Measurements from ENCODE around the gene KRTDAP. TPM values are rescaled to one million over a fixed set of nuclear protein-coding genes. Genes with fewer than 3 reads are reported as not detected.

KRTDAP gene
- total RNA-seq, 1 donor from 2014 or later = 56.1 TPM

DNA sequence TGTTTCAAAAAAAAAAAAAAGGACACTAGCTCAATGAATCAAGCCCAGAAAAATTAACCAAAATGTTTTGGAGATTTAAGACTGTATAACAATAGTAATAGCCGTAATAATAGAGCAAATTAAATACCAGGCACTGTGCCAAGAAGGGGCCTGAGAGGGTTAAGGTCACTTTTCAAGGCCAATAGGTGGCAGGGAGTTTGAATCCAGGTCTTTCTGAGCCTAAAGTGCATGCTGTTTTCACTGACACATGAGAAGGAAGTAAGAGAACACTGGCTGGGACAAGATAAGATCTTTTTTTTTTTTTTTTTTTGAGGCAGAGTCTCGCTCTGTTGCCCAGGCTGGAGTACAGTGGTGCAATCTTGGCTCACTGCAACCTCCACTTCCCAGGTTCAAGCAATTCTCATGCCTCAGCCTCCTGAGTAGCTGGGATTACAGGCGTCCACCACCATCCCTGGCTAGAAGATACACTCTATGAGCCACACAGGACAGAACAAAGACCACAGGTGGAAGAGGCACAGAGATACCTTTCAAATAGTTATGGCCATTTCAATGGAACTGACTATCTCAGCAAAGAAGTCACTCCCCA is 34.6 kb downstream of the KRTDAP start:
- no peak for DNase-seq (ENCODE audit: low spot score)

DNA sequence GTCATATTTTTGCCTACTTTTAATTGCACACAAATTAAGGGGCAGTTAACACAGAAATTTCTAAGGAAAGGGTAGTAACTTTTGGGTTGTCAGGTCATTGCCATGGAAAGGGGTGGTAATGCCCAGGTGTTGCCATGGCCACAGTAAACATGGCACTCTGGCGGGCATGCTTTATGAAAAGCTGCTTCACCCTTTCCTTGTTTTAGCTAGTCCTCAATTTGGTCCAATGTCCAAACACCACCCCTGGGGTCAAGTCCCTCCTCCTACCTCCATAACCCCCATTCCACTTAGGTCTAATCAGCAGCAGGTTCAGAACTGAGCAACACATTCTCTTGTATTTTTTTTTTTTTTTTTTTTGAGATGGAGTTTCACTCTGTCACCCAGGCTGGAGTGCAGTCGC is 35.6 kb downstream of the KRTDAP start:
- DNase-seq (ENCODE audit: low spot score) = no peak

DNA sequence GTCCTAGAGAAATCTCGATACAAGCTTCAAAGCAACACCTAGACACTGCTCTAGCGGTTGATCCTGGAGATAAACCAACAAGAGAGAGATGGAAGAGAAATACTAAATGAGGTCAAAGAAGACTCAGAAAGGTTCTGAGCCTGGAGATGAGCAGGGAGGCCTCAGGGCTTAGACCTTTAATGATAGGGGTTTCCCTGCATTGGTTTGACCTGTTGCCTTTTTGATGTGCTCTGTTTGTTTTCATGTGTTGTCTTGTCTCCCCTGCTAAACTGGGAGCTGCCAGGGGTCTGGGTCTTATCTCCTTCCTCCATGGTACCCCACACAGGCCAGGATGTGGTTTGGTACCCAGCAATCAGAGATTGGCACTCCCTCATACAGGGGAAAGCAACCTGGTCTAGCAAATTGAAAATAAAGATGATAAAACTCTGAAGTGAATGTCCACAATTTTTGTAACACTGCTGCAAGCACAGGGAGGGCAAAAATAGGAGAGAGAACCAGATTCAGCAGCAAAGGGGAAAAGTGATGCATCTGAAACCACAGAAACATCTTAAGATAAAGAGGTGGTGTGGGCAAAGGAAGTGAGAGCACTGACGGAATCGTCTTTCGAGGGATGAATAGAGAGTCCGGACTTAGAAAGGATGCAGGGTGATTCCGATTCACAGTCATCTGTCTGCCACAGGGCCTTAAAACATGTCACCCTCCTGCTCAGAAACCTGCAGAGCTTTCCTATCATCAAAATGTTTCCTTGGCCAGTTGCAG is 38.7 kb downstream of the KRTDAP start:
- no peak for DNase-seq (ENCODE audit: low spot score)

DNA sequence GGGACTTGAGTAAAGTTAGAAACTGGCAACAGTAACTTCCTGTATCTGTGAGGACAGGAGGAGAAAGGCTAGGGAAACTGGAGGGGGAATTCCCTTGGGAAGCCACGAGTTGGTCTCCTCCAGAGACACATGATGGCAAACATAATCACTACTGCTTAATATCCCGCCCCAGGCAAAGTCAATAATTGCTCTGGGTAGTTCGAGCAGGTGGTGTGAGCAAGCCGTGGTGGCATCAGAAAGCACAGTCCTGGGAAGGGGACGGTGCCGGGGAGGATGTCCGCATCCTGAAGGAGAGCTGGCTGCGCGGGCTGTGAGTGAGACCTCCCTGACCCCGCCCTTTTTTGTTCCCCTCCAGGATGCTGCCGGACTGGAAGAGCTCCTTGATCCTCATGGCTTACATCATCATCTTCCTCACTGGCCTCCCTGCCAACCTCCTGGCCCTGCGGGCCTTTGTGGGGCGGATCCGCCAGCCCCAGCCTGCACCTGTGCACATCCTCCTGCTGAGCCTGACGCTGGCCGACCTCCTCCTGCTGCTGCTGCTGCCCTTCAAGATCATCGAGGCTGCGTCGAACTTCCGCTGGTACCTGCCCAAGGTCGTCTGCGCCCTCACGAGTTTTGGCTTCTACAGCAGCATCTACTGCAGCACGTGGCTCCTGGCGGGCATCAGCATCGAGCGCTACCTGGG is 40.8 kb downstream of the KRTDAP start:
- DNase-seq (ENCODE audit: low spot score) = no peak

DNA sequence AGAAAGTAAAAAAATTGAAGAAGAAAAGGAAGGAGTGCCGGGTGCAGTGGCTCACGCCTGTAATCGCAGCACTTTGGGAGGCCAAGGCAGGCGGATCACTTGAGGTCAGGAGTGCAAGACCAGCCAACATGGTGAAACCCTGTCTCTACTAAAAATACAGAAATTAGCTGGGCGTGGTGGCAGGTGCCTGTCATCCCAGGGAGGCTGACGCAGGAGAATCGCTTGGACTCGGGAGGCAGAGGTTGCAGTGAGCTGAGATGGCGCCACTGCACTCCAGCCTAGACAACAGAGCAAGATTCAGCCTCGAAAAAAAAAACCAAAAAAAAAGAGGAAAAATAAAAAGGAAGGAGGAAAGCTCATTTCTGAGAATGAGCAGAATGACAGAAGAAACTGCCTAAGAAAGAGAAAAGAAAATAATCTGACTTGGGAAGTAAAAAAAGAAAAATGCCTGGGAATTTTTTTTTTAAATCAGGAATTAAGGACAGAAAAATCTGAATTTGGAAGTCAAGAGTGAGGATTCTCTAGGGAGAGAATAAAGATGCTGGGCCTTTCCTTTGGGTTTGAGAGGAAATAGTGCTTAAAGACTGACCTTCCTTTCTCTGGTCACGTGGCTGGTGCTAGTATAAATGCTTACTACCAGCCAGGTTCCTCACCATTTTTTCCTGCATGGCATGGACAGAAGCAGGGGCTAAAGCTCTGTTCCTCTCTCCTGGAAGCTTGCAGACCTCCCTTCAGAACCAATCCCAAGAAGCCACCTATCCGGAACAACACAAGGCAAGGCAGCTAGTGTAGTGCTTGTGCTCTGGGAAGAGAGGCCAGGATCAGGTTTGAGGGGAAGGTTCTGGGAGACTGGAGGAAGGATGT is 42.4 kb downstream of the KRTDAP start, which contains the start of gene FFAR2:
Gene FFAR2 (plus strand): TSS at position 652 of the 864 bp plus-strand sequence. CDS start 1,458 bp downstream, outside the sequence.
- no peak for DNase-seq (ENCODE audit: low spot score)

DNA sequence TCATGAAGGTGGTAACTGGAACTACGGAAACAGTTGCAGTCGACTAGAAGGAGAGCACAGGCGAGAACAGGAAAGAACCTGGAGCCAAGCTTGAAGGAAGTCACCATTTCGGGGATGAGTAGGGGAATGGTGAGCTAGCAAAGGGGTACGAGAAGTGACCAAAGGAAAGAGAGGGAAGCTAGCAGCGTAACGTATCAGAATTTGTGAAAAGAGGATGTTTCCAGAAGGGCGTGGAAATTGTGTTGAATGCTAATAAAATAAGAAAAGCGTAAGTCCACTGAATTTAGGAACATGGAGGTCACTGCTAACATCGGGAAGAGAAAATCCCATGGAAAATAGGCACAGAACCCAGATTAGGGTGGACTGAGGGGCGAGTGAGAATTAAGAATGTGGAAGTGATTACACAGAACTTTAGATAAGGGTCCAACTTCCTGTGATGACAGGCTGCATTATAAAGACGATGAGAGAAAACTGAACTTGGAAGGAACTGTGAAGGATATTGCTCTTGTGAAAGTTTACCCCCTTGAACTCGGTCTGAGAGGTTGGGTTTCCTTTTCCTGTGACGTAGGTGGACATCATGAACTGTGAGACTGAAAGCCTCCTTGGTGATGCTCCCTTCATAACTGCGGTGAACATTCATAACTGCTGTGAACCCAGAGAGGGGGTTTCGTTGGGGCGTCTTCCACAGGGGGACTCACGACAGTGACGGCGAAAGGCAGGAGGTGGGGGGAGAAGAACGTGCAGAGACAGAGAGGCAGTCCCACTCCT is 44.3 kb downstream of the KRTDAP start:
- no peak for DNase-seq (ENCODE audit: low spot score)

DNA sequence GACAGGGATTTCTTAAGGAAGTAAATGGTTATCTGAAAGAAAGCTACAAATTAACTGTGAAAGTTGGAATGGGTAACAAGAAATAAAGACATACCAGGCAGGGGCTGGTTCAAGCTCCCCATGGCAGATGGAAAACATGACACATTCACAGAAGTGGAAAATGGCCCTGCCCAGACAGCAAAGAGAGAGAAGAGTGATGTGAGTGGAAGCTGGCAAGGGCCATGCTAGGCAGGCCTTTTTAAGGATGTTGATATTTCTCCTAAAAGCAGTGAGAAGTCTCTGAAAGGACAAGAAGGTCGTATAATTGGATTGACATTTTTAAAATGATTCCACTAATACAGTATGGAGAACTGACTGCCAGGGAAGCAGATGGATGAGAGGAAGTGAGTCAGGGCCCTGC is 45.5 kb downstream of the KRTDAP start:
- no peak for DNase-seq (ENCODE audit: low spot score)

DNA sequence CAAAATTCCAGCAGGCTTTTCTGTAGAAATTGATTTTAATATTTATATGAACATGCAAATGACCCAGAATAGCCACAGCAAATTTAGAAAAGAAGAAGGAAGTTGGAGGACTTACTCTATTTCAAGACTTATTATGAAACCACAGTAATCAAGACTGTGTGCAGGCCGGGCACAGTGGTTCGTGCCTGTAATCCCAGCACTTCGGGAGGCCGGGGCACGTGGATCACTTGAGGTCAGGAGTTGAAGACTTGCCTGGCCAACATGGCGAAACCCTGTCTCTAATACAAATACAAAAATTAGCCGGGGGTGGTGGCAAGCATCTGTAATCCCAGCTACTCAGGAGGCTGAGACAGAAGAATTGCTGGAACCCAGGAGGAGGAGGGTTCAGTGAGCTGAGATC is 48.2 kb downstream of the KRTDAP start:
- DNase-seq (ENCODE audit: low spot score) = no peak

DNA sequence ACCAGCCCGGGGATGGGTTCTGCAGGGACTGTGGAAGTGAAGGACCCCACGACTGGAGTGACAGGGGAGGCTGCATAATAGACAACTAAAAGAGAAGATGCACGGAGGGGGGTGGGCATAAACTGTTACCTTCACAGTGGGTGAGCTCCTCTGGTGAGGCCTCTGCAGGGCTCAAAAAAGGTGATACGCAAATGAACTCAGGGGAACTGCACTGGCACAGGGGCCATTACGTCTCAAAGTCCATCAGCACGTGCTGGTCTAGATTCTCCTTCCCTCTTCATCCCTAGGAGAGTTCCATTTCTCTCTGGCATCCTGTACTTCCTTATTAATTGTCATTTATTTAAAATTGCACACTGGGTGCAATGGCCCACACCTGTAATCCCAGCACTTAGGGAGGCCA is 50.3 kb downstream of the KRTDAP start:
- DNase-seq (ENCODE audit: low spot score) = no peak

DNA sequence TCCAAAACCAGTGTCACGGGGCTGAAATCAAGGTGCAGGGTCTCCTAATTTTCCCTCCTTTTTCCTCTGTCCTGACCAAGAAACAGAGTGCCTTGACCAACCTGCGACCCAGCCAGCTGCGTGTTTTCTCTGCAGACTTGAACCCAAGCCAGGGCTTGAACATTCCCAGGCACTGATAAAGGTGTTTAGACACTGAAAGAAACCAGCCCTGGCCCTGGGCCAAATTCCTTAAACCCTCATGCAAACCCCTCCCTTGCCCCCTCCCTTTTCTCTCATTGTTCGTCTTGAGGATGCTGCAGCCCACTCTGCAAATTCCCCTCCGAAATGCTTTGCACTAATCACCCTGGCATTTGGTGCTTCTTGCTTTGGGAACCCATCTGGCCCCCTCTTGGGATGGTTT is 51.7 kb downstream of the KRTDAP start:
- DNase-seq (ENCODE audit: low spot score) = no peak

DNA sequence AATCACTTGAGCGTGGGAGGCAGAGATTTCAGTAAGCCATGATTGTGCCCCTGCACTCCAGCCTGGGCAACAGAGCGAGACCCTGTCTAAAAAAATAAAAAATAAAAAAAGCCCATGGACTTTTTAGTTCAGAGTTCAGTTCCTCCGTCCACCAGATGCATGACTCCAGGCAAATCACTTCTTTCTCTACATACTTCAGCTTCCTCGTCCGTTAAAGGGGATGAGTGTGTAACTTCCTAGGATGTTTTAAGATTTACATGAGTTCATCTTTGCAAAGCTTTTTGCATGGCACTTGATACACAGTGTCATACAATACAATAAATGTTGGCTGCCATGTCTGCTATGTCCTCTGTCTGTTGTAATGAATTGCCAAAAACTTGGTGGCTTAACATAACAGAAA is 52.2 kb downstream of the KRTDAP start:
- no peak for DNase-seq (ENCODE audit: low spot score)

DNA sequence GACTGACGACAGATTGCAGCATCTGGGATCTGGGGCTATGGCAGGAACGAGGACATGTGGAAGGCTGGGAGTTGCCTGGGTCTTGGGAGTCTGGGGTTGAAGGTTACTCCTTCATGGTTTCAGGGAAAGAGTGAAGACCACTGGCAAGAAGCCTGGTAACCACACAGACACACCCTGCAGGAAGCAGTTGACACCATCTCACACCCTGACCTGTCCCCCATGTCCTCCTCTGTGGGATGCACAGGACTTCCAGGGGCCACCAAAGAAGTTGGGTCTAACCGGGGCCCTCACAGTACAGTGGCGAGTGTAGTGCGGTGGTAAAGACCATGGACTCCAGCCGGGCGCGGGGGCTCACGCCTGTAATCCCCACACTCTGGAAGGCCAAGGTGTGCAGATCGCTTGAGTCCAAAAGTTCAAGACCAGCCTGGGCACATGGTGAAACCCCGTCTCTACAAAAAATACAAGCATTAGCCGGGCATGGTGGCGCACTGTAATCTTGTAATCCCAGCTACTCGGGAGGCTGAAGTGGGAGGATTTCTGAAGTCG is 52.8 kb downstream of the KRTDAP start:
- no peak for DNase-seq (ENCODE audit: low spot score)

Other genes with a start within 250 kb of the KRTDAP start
- gene LSR, start 241.5 kb downstream of the KRTDAP start, total RNA-seq (ENCODE audit: insufficient read depth, low replicate concordance) = 4.1 TPM
- 40.2 TPM for gene USF2, start 221.5 kb downstream of the KRTDAP start, total RNA-seq (ENCODE audit: insufficient read depth, low replicate concordance)
- 1.2 TPM for gene HAMP, start 207.9 kb downstream of the KRTDAP start, total RNA-seq (ENCODE audit: insufficient read depth, low replicate concordance)
- gene MAG, start 198.3 kb downstream of the KRTDAP start, total RNA-seq (ENCODE audit: insufficient read depth, low replicate concordance) = not detected
- gene CD22, start 161.3 kb downstream of the KRTDAP start, total RNA-seq (ENCODE audit: insufficient read depth, low replicate concordance) = 13.0 TPM
- gene FFAR1, start 142.6 kb downstream of the KRTDAP start, total RNA-seq (ENCODE audit: insufficient read depth, low replicate concordance) = 0.48 TPM
- gene FFAR3, start 132.0 kb downstream of the KRTDAP start, total RNA-seq (ENCODE audit: insufficient read depth, low replicate concordance) = 7.0 TPM
- gene GPR42, start 119.4 kb downstream of the KRTDAP start, total RNA-seq (ENCODE audit: insufficient read depth, low replicate concordance) = not detected
- 0.72 TPM for gene FFAR2, start 42.2 kb downstream of the KRTDAP start, total RNA-seq (ENCODE audit: insufficient read depth, low replicate concordance)
- gene DMKN, start 23.2 kb upstream of the KRTDAP start, total RNA-seq (ENCODE audit: insufficient read depth, low replicate concordance) = 11.8 TPM
- gene SBSN, start 37.8 kb upstream of the KRTDAP start, total RNA-seq (ENCODE audit: insufficient read depth, low replicate concordance) = 2.2 TPM
- gene GAPDHS, start 43.0 kb upstream of the KRTDAP start, total RNA-seq (ENCODE audit: insufficient read depth, low replicate concordance) = not detected
- 55.4 TPM for gene TMEM147, start 55.2 kb upstream of the KRTDAP start, total RNA-seq (ENCODE audit: insufficient read depth, low replicate concordance)
- not detected for gene ATP4A, start 73.2 kb upstream of the KRTDAP start, total RNA-seq (ENCODE audit: insufficient read depth, low replicate concordance)
- not detected for gene PMIS2, start 95.7 kb upstream of the KRTDAP start, total RNA-seq (ENCODE audit: insufficient read depth, low replicate concordance)
- gene HAUS5, start 122.3 kb upstream of the KRTDAP start, total RNA-seq (ENCODE audit: insufficient read depth, low replicate concordance) = 4.6 TPM
- gene RBM42, start 138.6 kb upstream of the KRTDAP start, total RNA-seq (ENCODE audit: insufficient read depth, low replicate concordance) = 20.9 TPM
- not detected for gene ETV2, start 151.3 kb upstream of the KRTDAP start, total RNA-seq (ENCODE audit: insufficient read depth, low replicate concordance)
- 177 TPM for gene COX6B1, start 157.9 kb upstream of the KRTDAP start, total RNA-seq (ENCODE audit: insufficient read depth, low replicate concordance)
- 6.7 TPM for gene UPK1A, start 176.1 kb upstream of the KRTDAP start, total RNA-seq (ENCODE audit: insufficient read depth, low replicate concordance)
- gene ZBTB32, start 214.1 kb upstream of the KRTDAP start, total RNA-seq (ENCODE audit: insufficient read depth, low replicate concordance) = not detected
- 2.2 TPM for gene KMT2B, start 227.5 kb upstream of the KRTDAP start, total RNA-seq (ENCODE audit: insufficient read depth, low replicate concordance)

Data from umbilical cord (tissue), 2 donors.